Neural cell (in vitro differentiated cells): ENCODE data around the gene SMCO2.

Experiments used
- CTCF ChIP-seq: fragments of 450-650 bp; IDR thresholded peaks from 2 replicates; pipeline ENCODE4 v1.5.1; 2014; ENCODE audit warnings: antibody characterized with exemption, mild to moderate bottlenecking, moderate library complexity; ENCODE audit not compliant: poor library complexity, severe bottlenecking
- MXI1 ChIP-seq: fragments of 450-650 bp; conservative IDR thresholded peaks from 2 replicates; pipeline ENCODE4 v1.6.1; 2014; ENCODE audit warnings: antibody characterized with exemption, mild to moderate bottlenecking; ENCODE audit not compliant: poor library complexity, severe bottlenecking
- SMC3 ChIP-seq: fragments of 450-650 bp; conservative IDR thresholded peaks from 2 replicates; pipeline ENCODE4 v1.6.1; 2014; ENCODE audit warnings: antibody characterized with exemption, mild to moderate bottlenecking, moderate library complexity; ENCODE audit not compliant: poor library complexity

- no peak for TF ChIP-seq SMC3
- TF ChIP-seq CTCF = no peak
- TF ChIP-seq MXI1 = no peak
These were observed 41.9 kb downstream of the SMCO2 start for GRCh38 chr12:27488479-27488878.
